ENCODE results near the gene NF1. TPM values are rescaled to one million over a fixed set of nuclear protein-coding genes. Genes with fewer than 3 reads are reported as not detected.
A peak's percentile ranks its signal among the peaks of the same experiment; 100 is the strongest.
"Not testable (repeated sequence)": the region's sequence is repeated elsewhere in the genome, so short reads cannot be mapped to it uniquely, and the experiment has no call there.

NF1 gene
- total RNA-seq = 10 to 100 TPM; 23.6 to 47.3 (median 32.0) TPM

GRCh38 chr17:31094600-31095235, at the start of gene NF1:
Gene NF1 (plus strand): TSS chr17:31094977. CDS start chr17:31095310, 333 bp downstream.
- peaks cover 7 to 9% of the 10 kb centered on the region in 2 donors for H3K4me1 ChIP-seq
- intact Hi-C loops (cut with DNase I; ENCODE audit: low total_unique reads) = loop anchor here (5.0 to 10.0 kb wide), 2 partner anchors 123 to 270 kb away; partner anchors contain the start of gene CRLF3
- in situ Hi-C loops (cut with MboI; ENCODE audit: low sequenced_read_pairs in 4 of 4) = no loop called here
- H3K9me3 ChIP-seq = no peaks in the 10 kb centered on the region
- DNase-seq (peak; percentile 87 to 94), ATAC-seq (peak; percentile 97 to 98)
- no peaks in the 10 kb centered on the region for H3K36me3 ChIP-seq
- no peak for TF ChIP-seq CTCF (IDR thresholded peaks at IDR 0.05 in 4 of 5, conservative IDR thresholded peaks at IDR 0.05 in 1 of 5)
- TF ChIP-seq POLR2A (IDR thresholded peaks at IDR 0.05) = peak; percentile 53 to 61
- peak within 1 kb of the TSS; percentile 90 to 98 (median 98) for H3K27ac ChIP-seq
- H3K27me3 ChIP-seq = no peaks in the 10 kb centered on the region
- peak within 1 kb of the TSS; percentile 96 to 100 (median 96) for H3K4me3 ChIP-seq

GRCh38 chr17:31046856-31047425, 47.8 kb upstream of the NF1 start:
- DNase-seq; in situ Hi-C loops (cut with MboI; ENCODE audit: low sequenced_read_pairs in 4 of 4); H3K27me3 ChIP-seq; intact Hi-C loops (cut with DNase I; ENCODE audit: low total_unique reads); H3K9me3 ChIP-seq; H3K4me3 ChIP-seq; H3K27ac ChIP-seq; ATAC-seq; H3K4me1 ChIP-seq; H3K36me3 ChIP-seq: not testable (repeated sequence)

- TF ChIP-seq POLR2A (IDR thresholded peaks at IDR 0.05) (no peak), CTCF (IDR thresholded peaks at IDR 0.05 in 4 of 5, conservative IDR thresholded peaks at IDR 0.05 in 1 of 5) (no peak)
- H3K27ac ChIP-seq = no peak overlapping the region
- H3K27me3 ChIP-seq = no peaks in the 10 kb centered on the region
- no peaks in the 10 kb centered on the region for H3K36me3 ChIP-seq
- DNase-seq (no peak), ATAC-seq (no peak)
- no peak overlapping the region for H3K4me3 ChIP-seq
- H3K9me3 ChIP-seq = no peaks in the 10 kb centered on the region
- in situ Hi-C loops (cut with MboI; ENCODE audit: low sequenced_read_pairs in 4 of 4) (no loop called here), intact Hi-C loops (cut with DNase I; ENCODE audit: low total_unique reads) (no loop called here)
- no peaks in the 10 kb centered on the region for H3K4me1 ChIP-seq
These were observed 46.6 kb upstream of the NF1 start for GRCh38 chr17:31048142-31048541.

- ATAC-seq = no peak
- in situ Hi-C loops (cut with MboI; ENCODE audit: low sequenced_read_pairs in 4 of 4) = no loop called here
- Histone ChIP-seq H3K9me3 (no peaks in the 10 kb centered on the region), H3K4me1 (no peaks in the 10 kb centered on the region), H3K27me3 (no peaks in the 10 kb centered on the region), H3K27ac (no peak overlapping the region), H3K4me3 (no peak overlapping the region), H3K36me3 (no peaks in the 10 kb centered on the region)
- DNase-seq = no peak
- TF ChIP-seq POLR2A (IDR thresholded peaks at IDR 0.05) (no peak), CTCF (IDR thresholded peaks at IDR 0.05 in 4 of 5, conservative IDR thresholded peaks at IDR 0.05 in 1 of 5) (no peak)
- intact Hi-C loops (cut with DNase I; ENCODE audit: low total_unique reads) = no loop called here
These were observed 46.0 kb upstream of the NF1 start for GRCh38 chr17:31048780-31049179.

GRCh38 chr17:31050948-31051347, 43.8 kb upstream of the NF1 start:
- Histone ChIP-seq H3K4me1 (no peaks in the 10 kb centered on the region), H3K27ac (no peak overlapping the region), H3K36me3 (no peaks in the 10 kb centered on the region), H3K4me3 (no peak overlapping the region), H3K9me3 (no peaks in the 10 kb centered on the region), H3K27me3 (no peaks in the 10 kb centered on the region)
- intact Hi-C loops (cut with DNase I; ENCODE audit: low total_unique reads) = no loop called here
- DNase-seq (no peak), ATAC-seq (no peak)
- TF ChIP-seq CTCF (IDR thresholded peaks at IDR 0.05 in 4 of 5, conservative IDR thresholded peaks at IDR 0.05 in 1 of 5) = no peak
- TF ChIP-seq POLR2A (IDR thresholded peaks at IDR 0.05) = no peak
- in situ Hi-C loops (cut with MboI; ENCODE audit: low sequenced_read_pairs in 4 of 4) = no loop called here
